Fibroblast of skin of right biceps (primary cell): ENCODE data around the gene ADAMTSL3.
A peak's percentile ranks its signal among the peaks of the same experiment; 100 is the strongest.
"Not testable (repeated sequence)": the region's sequence is repeated elsewhere in the genome, so short reads cannot be mapped to it uniquely, and the experiment has no call there.

ENCODE experiments used
- DNase-seq: peaks from one replicate; pipeline ENCODE4 v3.0.0-alpha.2; 2013

Gene ADAMTSL3

GRCh38 chr15:83656943-83657528, 3.1 kb downstream of the ADAMTSL3 start:
- DNase-seq, result no peak

- DNase-seq, result no peak
Observed at GRCh38 chr15:83657549-83657948, 3.6 kb downstream of the ADAMTSL3 start.

GRCh38 chr15:83658430-83659416, 4.8 kb downstream of the ADAMTSL3 start:
- DNase-seq, result no peak

- no peak for DNase-seq
Observed at GRCh38 chr15:83659417-83659812, 5.5 kb downstream of the ADAMTSL3 start.

- DNase-seq, result no peak
Observed at GRCh38 chr15:83665480-83665879, 11.6 kb downstream of the ADAMTSL3 start.

- no peak for DNase-seq
Observed at GRCh38 chr15:83670672-83671229, 16.8 kb downstream of the ADAMTSL3 start.

GRCh38 chr15:83671603-83672002, 17.7 kb downstream of the ADAMTSL3 start:
- DNase-seq, result no peak

GRCh38 chr15:83673385-83673784, 19.5 kb downstream of the ADAMTSL3 start:
- DNase-seq, result no peak

GRCh38 chr15:83682476-83683088, 28.7 kb downstream of the ADAMTSL3 start:
- DNase-seq, result no peak

- no peak for DNase-seq
Observed at GRCh38 chr15:83685916-83686332, 32.0 kb downstream of the ADAMTSL3 start.

- no peak for DNase-seq
Observed at GRCh38 chr15:83688201-83688600, 34.3 kb downstream of the ADAMTSL3 start.

- no peak for DNase-seq
Observed at GRCh38 chr15:83690676-83691075, 36.8 kb downstream of the ADAMTSL3 start.

- no peak for DNase-seq
Observed at GRCh38 chr15:83692746-83693581, 39.0 kb downstream of the ADAMTSL3 start.

- peak; percentile 56 for DNase-seq
Observed at GRCh38 chr15:83694015-83694414, 40.1 kb downstream of the ADAMTSL3 start.

GRCh38 chr15:83694536-83694935, 40.6 kb downstream of the ADAMTSL3 start:
- DNase-seq, result no peak

GRCh38 chr15:83695246-83695645, 41.3 kb downstream of the ADAMTSL3 start:
- DNase-seq, result peak; percentile 42

GRCh38 chr15:83695901-83696425, 42.0 kb downstream of the ADAMTSL3 start:
- DNase-seq, result peak; percentile 46

- peak; percentile 8 for DNase-seq
Observed at GRCh38 chr15:83697716-83698115, 43.8 kb downstream of the ADAMTSL3 start.

GRCh38 chr15:83698294-83698693, 44.4 kb downstream of the ADAMTSL3 start:
- peak; percentile 85 for DNase-seq

GRCh38 chr15:83699028-83699427, 45.1 kb downstream of the ADAMTSL3 start:
- DNase-seq, result no peak

- DNase-seq, result no peak
Observed at GRCh38 chr15:83700082-83700481, 46.2 kb downstream of the ADAMTSL3 start.

GRCh38 chr15:83702314-83702713, 48.4 kb downstream of the ADAMTSL3 start:
- DNase-seq, result not testable (repeated sequence)
